Loucy (cell line): ENCODE measurements around the gene HAUS2.
A peak's percentile ranks its signal among the peaks of the same experiment; 100 is the strongest.

Source experiments
- H2AFZ ChIP-seq: fragments of 200-600 bp; sonication (generic); 2 replicates; pipeline ENCODE4 v1.6.0; 2016; ENCODE audit warnings: antibody characterized with exemption, mild to moderate bottlenecking, low read length, moderate library complexity
- H3F3A ChIP-seq: fragments of 200-600 bp; 2 replicates; pipeline ENCODE4 v1.6.0; 2016; ENCODE audit warnings: antibody characterized with exemption, low read depth, mild to moderate bottlenecking
- H3K27me3 ChIP-seq: fragments of 200-600 bp; sonication (generic); 2 replicates; pipeline ENCODE4 v1.6.1; 2014; ENCODE audit warnings: low read length, mild to moderate bottlenecking; ENCODE audit not compliant: insufficient read depth, poor library complexity, severe bottlenecking
- H3K36me3 ChIP-seq: fragments of 200-600 bp; sonication (generic); 2 replicates; pipeline ENCODE4 v1.6.1; 2016; ENCODE audit warnings: low read length; ENCODE audit not compliant: insufficient read depth
- H3K4me1 ChIP-seq: fragments of 200-600 bp; sonication (generic); 2 replicates; pipeline ENCODE4 v1.5.1; 2014; ENCODE audit warnings: low read length, mild to moderate bottlenecking; ENCODE audit not compliant: insufficient read depth, poor library complexity, severe bottlenecking
- H3K4me2 ChIP-seq: fragments of 200-600 bp; sonication (generic); 2 replicates; pipeline ENCODE4 v1.6.0; 2014; ENCODE audit warnings: antibody characterized with exemption, low read length, low read depth, mild to moderate bottlenecking; ENCODE audit not compliant: poor library complexity, severe bottlenecking
- H3K4me3 ChIP-seq: fragments of 200-600 bp; sonication (generic); 2 replicates; pipeline ENCODE4 v1.5.1; 2014; ENCODE audit warnings: low read length, mild to moderate bottlenecking, mixed read lengths; ENCODE audit not compliant: poor library complexity, severe bottlenecking
- H3K79me2 ChIP-seq: fragments of 200-600 bp; sonication (generic); 2 replicates; pipeline ENCODE4 v1.6.1; 2014; ENCODE audit warnings: low read length; ENCODE audit not compliant: insufficient read depth
- H3K9ac ChIP-seq: fragments of 200-600 bp; sonication (generic); 2 replicates; pipeline ENCODE4 v1.6.0; 2014; ENCODE audit warnings: mild to moderate bottlenecking, low read depth, low read length, moderate library complexity; ENCODE audit not compliant: poor library complexity, severe bottlenecking
- H3K9me2 ChIP-seq: fragments of 200-600 bp; sonication (generic); replicated peaks from 2 replicates; pipeline ENCODE4 v1.6.1; 2016; ENCODE audit warnings: low read depth, low read length, mixed read lengths
- H3K9me3 ChIP-seq: fragments of 200-600 bp; sonication (generic); 2 replicates; pipeline ENCODE4 v1.6.1; 2014; ENCODE audit warnings: mild to moderate bottlenecking, antibody characterized with exemption, low read length, low read depth; ENCODE audit not compliant: insufficient read depth
- H4K20me1 ChIP-seq: fragments of 200-600 bp; sonication (generic); 2 replicates; pipeline ENCODE4 v1.6.0; 2014; ENCODE audit warnings: antibody characterized with exemption, low read length, mild to moderate bottlenecking; ENCODE audit not compliant: insufficient read depth, poor library complexity, severe bottlenecking
- CTCF ChIP-seq: fragments of 200-600 bp; sonication (generic); conservative IDR thresholded peaks from 2 replicates; pipeline ENCODE4 v1.5.1; 2014; ENCODE audit warnings: mild to moderate bottlenecking, antibody characterized with exemption, low read length
- EZH2phosphoT487 ChIP-seq: fragments of 200-600 bp; IDR thresholded peaks from 2 replicates; pipeline ENCODE4 v1.6.1; 2018; ENCODE audit warnings: antibody characterized with exemption, mild to moderate bottlenecking, moderate library complexity, borderline replicate concordance

Gene HAUS2

GRCh38 chr15:42602501-42602900 is 53.9 kb downstream of the HAUS2 start:
- Histone ChIP-seq H3K27me3 (no peaks in the 10 kb centered on the region), H3K4me3 (peak overlapping the region; percentile 4), H3F3A (peaks cover 18% of the 10 kb centered on the region), H3K79me2 (peaks cover 56% of the 10 kb centered on the region), H2AFZ (no peak overlapping the region), H3K36me3 (peaks cover 18% of the 10 kb centered on the region; the same call in 1 of the 2 replicates), H3K9ac (peak overlapping the region; percentile 2), H3K4me2 (peak overlapping the region; percentile 42), H4K20me1 (no peaks in the 10 kb centered on the region), H3K4me1 (peaks cover 54% of the 10 kb centered on the region), H3K9me3 (no peaks in the 10 kb centered on the region), H3K9me2 (no peaks in the 10 kb centered on the region)
- TF ChIP-seq CTCF (no peak), EZH2phosphoT487 (no peak)

- Histone ChIP-seq H3K4me2 (peak overlapping the region; percentile 68), H3K4me3 (peak overlapping the region; percentile 48), H3K27me3 (no peaks in the 10 kb centered on the region), H3F3A (peaks cover 28% of the 10 kb centered on the region), H3K9me2 (no peaks in the 10 kb centered on the region), H3K9ac (peak overlapping the region; percentile 70), H3K36me3 (peaks cover 18% of the 10 kb centered on the region; the same call in 1 of the 2 replicates), H4K20me1 (no peaks in the 10 kb centered on the region), H3K79me2 (peaks cover 53% of the 10 kb centered on the region), H3K9me3 (no peaks in the 10 kb centered on the region), H3K4me1 (peaks cover 66% of the 10 kb centered on the region), H2AFZ (no peak overlapping the region)
- no peak for TF ChIP-seq CTCF
- no peak for TF ChIP-seq EZH2phosphoT487
Measured at GRCh38 chr15:42603978-42604377, 55.3 kb downstream of the HAUS2 start.

- H3K4me3 ChIP-seq: peak overlapping the region; percentile 48
- TF ChIP-seq EZH2phosphoT487 (no peak), CTCF (no peak)
- peaks cover 76% of the 10 kb centered on the region for H3K4me1 ChIP-seq
- H3K79me2 ChIP-seq: peaks cover 47% of the 10 kb centered on the region
- no peaks in the 10 kb centered on the region for H4K20me1 ChIP-seq
- H3F3A ChIP-seq: peaks cover 31% of the 10 kb centered on the region
- H3K4me2 ChIP-seq: peak overlapping the region; percentile 68
- H3K9me3 ChIP-seq: no peaks in the 10 kb centered on the region
- H3K36me3 ChIP-seq: peaks cover 6% of the 10 kb centered on the region; the same call in 1 of the 2 replicates
- H3K9me2 ChIP-seq: no peaks in the 10 kb centered on the region
- no peak overlapping the region for H2AFZ ChIP-seq
- no peaks in the 10 kb centered on the region for H3K27me3 ChIP-seq
- H3K9ac ChIP-seq: peak overlapping the region; percentile 70
Measured at GRCh38 chr15:42604894-42605744, 56.5 kb downstream of the HAUS2 start.
